Tibial nerve (tissue), 4 donors: ENCODE data around the gene SYT8.

Experiments used
- CTCF ChIP-seq, 5 experiments: fragments of 200-600 bp in 3 of 5; fragments of 450-650 bp in 2 of 5; sonication (generic) in 3 of 5; IDR thresholded peaks; one replicate each; pipeline ENCODE4 v1.5.1; 2016 to 2019; ENCODE audit warnings: antibody characterized with exemption in 5 of 5, mild to moderate bottlenecking in 3 of 5, moderate library complexity in 2 of 5
- EP300 ChIP-seq, 2 donors: sonication (generic); formaldehyde crosslinking; IDR thresholded peaks; one replicate each; pipeline ENCODE4 v1.6.1; 2017; ENCODE audit warnings: antibody characterized with exemption in 2 of 2, mild to moderate bottlenecking in 1 of 2
- POLR2A ChIP-seq, 2 donors: fragments of 450-650 bp; IDR thresholded peaks; one replicate each; pipeline ENCODE4 v1.6.1; 2017; ENCODE audit warnings: antibody characterized with exemption in 2 of 2, mild to moderate bottlenecking in 2 of 2, moderate library complexity in 2 of 2

GRCh38 chr11:1854949-1855885, 20.4 kb downstream of the SYT8 start:
- TF ChIP-seq CTCF (IDR thresholded peaks at IDR 0.05) (no peak), POLR2A (IDR thresholded peaks at IDR 0.05) (no peak), EP300 (IDR thresholded peaks at IDR 0.05) (no peak)
